Measurements from ENCODE around the gene CDH23. TPM values are rescaled to one million over a fixed set of nuclear protein-coding genes. Genes with fewer than 3 reads are reported as not detected.

Gene CDH23
- total and polyA plus RNA-seq, 2 donors = 3.6 to 9.9 TPM

DNA sequence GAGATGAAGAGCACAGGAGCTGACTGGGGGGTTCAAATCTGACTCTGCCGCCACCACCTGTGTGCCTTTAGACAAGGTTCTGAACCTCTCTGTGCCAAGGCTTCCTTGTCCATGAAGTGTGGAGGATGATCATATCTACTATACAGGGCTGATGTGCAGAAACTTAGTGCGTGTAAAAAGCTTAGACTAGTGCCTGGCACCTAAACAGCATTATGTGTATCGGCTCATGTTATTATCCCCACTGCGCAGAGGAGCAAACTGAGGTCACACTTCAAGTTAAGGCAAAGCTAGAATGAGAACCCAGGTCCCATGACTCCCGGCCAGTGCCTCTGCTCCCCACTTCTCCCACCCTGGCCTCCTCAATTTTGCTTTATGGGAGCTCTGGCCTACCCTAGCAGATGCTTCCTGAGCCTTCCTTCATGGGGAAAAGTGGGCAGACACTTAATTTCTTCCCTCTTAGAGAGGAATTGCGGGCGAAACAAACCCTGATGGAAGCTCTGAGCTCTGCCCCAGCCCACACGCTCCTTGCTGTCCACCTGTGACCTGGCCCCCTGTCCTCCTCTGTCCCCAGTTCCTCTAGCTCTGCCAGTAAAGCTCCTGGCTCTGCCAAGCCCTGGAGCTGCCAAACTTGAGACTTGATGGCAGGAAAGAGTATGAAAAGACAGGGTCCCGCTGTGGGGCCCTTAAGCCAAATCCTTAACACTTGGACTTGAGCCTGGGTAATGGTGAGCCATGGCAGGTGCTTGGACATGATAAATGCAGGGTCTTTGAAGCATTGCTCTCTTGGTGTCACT lies 71.0 kb downstream of the CDH23 start:
- no peak overlapping the region for H3K4me3 ChIP-seq (ENCODE audit: low read depth, low read length)
- WGBS = 92% methylated on average over 9 of the region's 9 CpGs
- DNase-seq (ENCODE audit: extremely low spot score) = no peak
- no peak overlapping the region for H3K27ac ChIP-seq (ENCODE audit: low read depth)
- no peaks in the 10 kb centered on the region for H3K36me3 ChIP-seq (ENCODE audit: insufficient read depth)
- no peaks in the 10 kb centered on the region for H3K4me1 ChIP-seq (ENCODE audit: insufficient read depth)

- 72% methylated on average over 9 of the region's 9 CpGs for WGBS
- no peaks in the 10 kb centered on the region for H3K4me1 ChIP-seq (ENCODE audit: insufficient read depth)
- no peak overlapping the region for H3K4me3 ChIP-seq (ENCODE audit: low read depth, low read length)
- no peak for DNase-seq (ENCODE audit: extremely low spot score)
- H3K27ac ChIP-seq (ENCODE audit: low read depth) = no peak overlapping the region
- no peaks in the 10 kb centered on the region for H3K36me3 ChIP-seq (ENCODE audit: insufficient read depth)
These were observed 71.8 kb downstream of the CDH23 start for GRCh38 chr10:71468363-71469094.

- no peaks in the 10 kb centered on the region for H3K4me1 ChIP-seq (ENCODE audit: insufficient read depth)
- DNase-seq (ENCODE audit: extremely low spot score) = no peak
- H3K27ac ChIP-seq (ENCODE audit: low read depth) = no peak overlapping the region
- H3K36me3 ChIP-seq (ENCODE audit: insufficient read depth) = no peaks in the 10 kb centered on the region
- H3K4me3 ChIP-seq (ENCODE audit: low read depth, low read length) = no peak overlapping the region
- WGBS = 87% methylated on average over 9 of the region's 9 CpGs
These were observed 74.3 kb downstream of the CDH23 start for GRCh38 chr10:71471006-71471405.

GRCh38 chr10:71471957-71472365 lies 75.2 kb downstream of the CDH23 start:
- 71% methylated on average over 6 of the region's 6 CpGs for WGBS
- H3K27ac ChIP-seq (ENCODE audit: low read depth) = no peak overlapping the region
- no peaks in the 10 kb centered on the region for H3K4me1 ChIP-seq (ENCODE audit: insufficient read depth)
- no peaks in the 10 kb centered on the region for H3K36me3 ChIP-seq (ENCODE audit: insufficient read depth)
- H3K4me3 ChIP-seq (ENCODE audit: low read depth, low read length) = no peak overlapping the region
- no peak for DNase-seq (ENCODE audit: extremely low spot score)

GRCh38 chr10:71472466-71472865 lies 75.7 kb downstream of the CDH23 start:
- no peak overlapping the region for H3K4me3 ChIP-seq (ENCODE audit: low read depth, low read length)
- no peaks in the 10 kb centered on the region for H3K4me1 ChIP-seq (ENCODE audit: insufficient read depth)
- 83% methylated on average over 4 of the region's 4 CpGs for WGBS
- no peaks in the 10 kb centered on the region for H3K36me3 ChIP-seq (ENCODE audit: insufficient read depth)
- no peak overlapping the region for H3K27ac ChIP-seq (ENCODE audit: low read depth)
- DNase-seq (ENCODE audit: extremely low spot score) = no peak

GRCh38 chr10:71472912-71473311 lies 76.2 kb downstream of the CDH23 start:
- WGBS = 95% methylated on average over 4 of the region's 4 CpGs
- no peaks in the 10 kb centered on the region for H3K36me3 ChIP-seq (ENCODE audit: insufficient read depth)
- H3K27ac ChIP-seq (ENCODE audit: low read depth) = no peak overlapping the region
- no peak for DNase-seq (ENCODE audit: extremely low spot score)
- no peak overlapping the region for H3K4me3 ChIP-seq (ENCODE audit: low read depth, low read length)
- H3K4me1 ChIP-seq (ENCODE audit: insufficient read depth) = no peaks in the 10 kb centered on the region

DNA sequence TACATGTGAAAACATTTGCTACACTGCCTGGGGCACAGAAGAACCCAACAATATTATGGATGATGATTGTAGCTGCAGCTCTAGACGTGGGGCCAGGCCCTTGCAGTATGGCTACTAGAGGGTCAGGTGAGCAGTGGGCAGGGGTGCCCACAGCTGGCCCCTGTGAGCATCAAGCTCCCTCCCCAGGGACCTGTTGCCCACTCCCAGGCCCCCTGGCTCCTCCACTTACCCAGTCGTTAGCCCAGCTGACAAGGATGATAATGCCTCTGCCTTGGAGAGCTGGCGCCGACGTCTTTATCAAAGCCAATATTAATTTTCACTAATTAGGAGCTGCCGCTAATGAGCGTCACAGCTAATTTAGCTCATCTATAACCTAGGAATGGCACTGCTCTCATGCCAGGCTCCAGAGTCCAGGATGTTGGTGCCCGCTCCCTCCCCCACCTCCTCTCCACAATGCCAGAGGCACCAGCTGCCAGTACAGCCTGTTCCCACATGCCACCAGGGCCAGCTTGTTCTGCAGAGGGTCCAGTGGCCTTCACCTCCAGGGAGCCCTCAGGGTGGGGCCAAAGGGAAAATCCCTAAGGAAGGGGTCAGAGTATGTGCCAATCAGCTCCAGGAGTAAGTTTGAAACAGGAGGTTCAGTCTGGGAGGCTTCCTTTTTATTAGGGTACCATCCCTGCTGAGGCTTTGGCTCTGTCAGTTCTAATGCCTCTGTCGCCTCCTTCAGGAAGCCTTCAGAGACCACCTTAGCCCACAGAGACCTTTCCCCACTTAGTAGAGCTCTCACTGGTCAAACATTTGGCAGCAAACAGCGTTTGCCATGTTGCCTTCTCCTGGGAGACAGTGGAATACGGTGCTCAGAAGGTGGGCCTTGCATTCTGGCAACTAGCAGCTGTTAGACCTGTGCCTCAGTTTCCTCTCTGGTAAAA lies 77.2 kb downstream of the CDH23 start:
- H3K36me3 ChIP-seq (ENCODE audit: insufficient read depth) = no peaks in the 10 kb centered on the region
- H3K4me1 ChIP-seq (ENCODE audit: insufficient read depth) = no peaks in the 10 kb centered on the region
- 93% methylated on average over 11 of the region's 11 CpGs for WGBS
- no peak for DNase-seq (ENCODE audit: extremely low spot score)
- no peak overlapping the region for H3K27ac ChIP-seq (ENCODE audit: low read depth)
- H3K4me3 ChIP-seq (ENCODE audit: low read depth, low read length) = no peak overlapping the region

GRCh38 chr10:71474702-71475242 lies 78.1 kb downstream of the CDH23 start:
- Histone ChIP-seq H3K27ac (ENCODE audit: low read depth) (no peak overlapping the region), H3K36me3 (ENCODE audit: insufficient read depth) (no peaks in the 10 kb centered on the region), H3K4me1 (ENCODE audit: insufficient read depth) (no peaks in the 10 kb centered on the region), H3K4me3 (ENCODE audit: low read depth, low read length) (no peak overlapping the region)
- 91% methylated on average over 7 of the region's 7 CpGs for WGBS
- DNase-seq (ENCODE audit: extremely low spot score) = no peak

- H3K27ac ChIP-seq (ENCODE audit: low read depth) = no peak overlapping the region
- H3K4me1 ChIP-seq (ENCODE audit: insufficient read depth) = no peaks in the 10 kb centered on the region
- H3K4me3 ChIP-seq (ENCODE audit: low read depth, low read length) = no peak overlapping the region
- H3K36me3 ChIP-seq (ENCODE audit: insufficient read depth) = no peaks in the 10 kb centered on the region
- DNase-seq (ENCODE audit: extremely low spot score) = no peak
- WGBS = 76% methylated on average over 13 of the region's 13 CpGs
These were observed 78.6 kb downstream of the CDH23 start for GRCh38 chr10:71475243-71475871.

GRCh38 chr10:71476228-71477011 lies 79.7 kb downstream of the CDH23 start:
- Histone ChIP-seq H3K27ac (ENCODE audit: low read depth) (no peak overlapping the region), H3K4me1 (ENCODE audit: insufficient read depth) (no peaks in the 10 kb centered on the region)
- 49% methylated on average over 9 of the region's 9 CpGs for WGBS

DNA sequence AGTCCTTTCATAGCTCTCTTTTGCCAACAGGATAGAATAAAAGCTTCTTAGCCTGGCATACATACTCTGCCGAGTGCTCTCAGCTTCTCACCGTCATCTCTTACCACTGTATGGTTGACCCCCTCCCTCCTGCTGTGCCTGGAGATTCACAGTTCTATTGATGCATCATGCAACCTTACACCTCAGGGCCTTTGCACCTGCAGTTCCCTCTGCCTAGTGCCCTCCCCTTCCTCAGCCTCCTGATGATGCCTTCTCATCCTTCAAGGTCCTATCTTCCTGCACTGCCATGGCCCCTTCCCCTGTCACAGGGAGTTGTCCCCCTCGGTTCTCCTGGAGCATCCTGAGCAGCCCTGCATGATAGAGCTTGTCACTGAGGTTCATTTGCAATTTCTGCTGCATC lies 81.5 kb downstream of the CDH23 start:
- Histone ChIP-seq H3K4me3 (ENCODE audit: low read depth, low read length) (no peak overlapping the region), H3K27ac (ENCODE audit: low read depth) (no peak overlapping the region), H3K4me1 (ENCODE audit: insufficient read depth) (no peaks in the 10 kb centered on the region), H3K36me3 (ENCODE audit: insufficient read depth) (no peaks in the 10 kb centered on the region)
- 88% methylated on average over 3 of the region's 3 CpGs for WGBS
- DNase-seq (ENCODE audit: extremely low spot score) = no peak

More at GRCh38 chr10:71476228-71477011, 79.7 kb downstream of the CDH23 start:
- Histone ChIP-seq H3K4me3 (ENCODE audit: low read depth, low read length) (no peak overlapping the region), H3K36me3 (ENCODE audit: insufficient read depth) (no peaks in the 10 kb centered on the region)
- DNase-seq (ENCODE audit: extremely low spot score) = peak; percentile 82

GRCh38 chr10:71478813-71479365 lies 82.2 kb downstream of the CDH23 start:
- DNase-seq (ENCODE audit: extremely low spot score) = no peak
- no peaks in the 10 kb centered on the region for H3K4me1 ChIP-seq (ENCODE audit: insufficient read depth)
- no peak overlapping the region for H3K27ac ChIP-seq (ENCODE audit: low read depth)
- H3K36me3 ChIP-seq (ENCODE audit: insufficient read depth) = no peaks in the 10 kb centered on the region
- no peak overlapping the region for H3K4me3 ChIP-seq (ENCODE audit: low read depth, low read length)
- WGBS = 78% methylated on average over 5 of the region's 5 CpGs

Data from urinary bladder (tissue), 4 donors.